Stomach (tissue), 4 donors: ENCODE data around the gene EIF3B.

Experiments used
- POLR2A ChIP-seq, 4 donors: fragments of 450-650 bp; IDR thresholded peaks; one replicate each; pipeline ENCODE4 v1.6.1; 2016; ENCODE audit warnings: antibody characterized with exemption in 4 of 4, control low read depth in 2 of 4, mild to moderate bottlenecking in 1 of 4, moderate library complexity in 1 of 4
- POLR2AphosphoS5 ChIP-seq, 3 donors: sonication (generic); formaldehyde crosslinking; IDR thresholded peaks; one replicate each; pipeline ENCODE4 v1.6.1; 2016; ENCODE audit warnings: antibody characterized with exemption in 3 of 3
- TF ChIP-seq, protein P1 (sequence below), 7 experiments: fragments of 450-650 bp in 4 of 7; fragments of 200-600 bp in 3 of 7; sonication (generic) in 3 of 7; IDR thresholded peaks; one replicate each; pipeline ENCODE4 v1.5.1; 2016 to 2019; ENCODE audit warnings: antibody characterized with exemption in 7 of 7, control low read depth in 2 of 7, mild to moderate bottlenecking in 1 of 7

DNA sequence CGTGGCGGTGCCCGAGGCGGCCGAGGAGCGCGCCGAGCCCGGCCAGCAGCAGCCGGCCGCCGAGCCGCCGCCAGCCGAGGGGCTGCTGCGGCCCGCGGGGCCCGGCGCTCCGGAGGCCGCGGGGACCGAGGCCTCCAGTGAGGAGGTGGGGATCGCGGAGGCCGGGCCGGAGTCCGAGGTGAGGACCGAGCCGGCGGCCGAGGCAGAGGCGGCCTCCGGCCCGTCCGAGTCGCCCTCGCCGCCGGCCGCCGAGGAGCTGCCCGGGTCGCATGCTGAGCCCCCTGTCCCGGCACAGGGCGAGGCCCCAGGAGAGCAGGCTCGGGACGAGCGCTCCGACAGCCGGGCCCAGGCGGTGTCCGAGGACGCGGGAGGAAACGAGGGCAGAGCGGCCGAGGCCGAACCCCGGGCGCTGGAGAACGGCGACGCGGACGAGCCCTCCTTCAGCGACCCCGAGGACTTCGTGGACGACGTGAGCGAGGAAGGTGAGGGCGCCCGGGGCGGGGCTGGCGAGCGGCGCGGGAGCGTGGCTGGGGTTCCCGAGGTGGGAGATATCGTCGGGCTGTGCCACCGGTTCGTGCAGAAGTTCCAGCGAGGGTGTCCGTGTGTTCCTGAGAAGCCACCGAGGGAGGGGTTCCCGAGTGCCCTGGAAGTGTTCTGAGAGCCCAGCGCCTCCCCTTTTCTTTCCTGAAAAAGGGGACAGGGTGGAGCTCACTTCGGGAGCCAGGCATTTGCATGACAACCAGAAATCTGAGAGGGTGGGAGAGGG, 495 bp downstream of the EIF3B start:
- TF ChIP-seq, protein P1, sequence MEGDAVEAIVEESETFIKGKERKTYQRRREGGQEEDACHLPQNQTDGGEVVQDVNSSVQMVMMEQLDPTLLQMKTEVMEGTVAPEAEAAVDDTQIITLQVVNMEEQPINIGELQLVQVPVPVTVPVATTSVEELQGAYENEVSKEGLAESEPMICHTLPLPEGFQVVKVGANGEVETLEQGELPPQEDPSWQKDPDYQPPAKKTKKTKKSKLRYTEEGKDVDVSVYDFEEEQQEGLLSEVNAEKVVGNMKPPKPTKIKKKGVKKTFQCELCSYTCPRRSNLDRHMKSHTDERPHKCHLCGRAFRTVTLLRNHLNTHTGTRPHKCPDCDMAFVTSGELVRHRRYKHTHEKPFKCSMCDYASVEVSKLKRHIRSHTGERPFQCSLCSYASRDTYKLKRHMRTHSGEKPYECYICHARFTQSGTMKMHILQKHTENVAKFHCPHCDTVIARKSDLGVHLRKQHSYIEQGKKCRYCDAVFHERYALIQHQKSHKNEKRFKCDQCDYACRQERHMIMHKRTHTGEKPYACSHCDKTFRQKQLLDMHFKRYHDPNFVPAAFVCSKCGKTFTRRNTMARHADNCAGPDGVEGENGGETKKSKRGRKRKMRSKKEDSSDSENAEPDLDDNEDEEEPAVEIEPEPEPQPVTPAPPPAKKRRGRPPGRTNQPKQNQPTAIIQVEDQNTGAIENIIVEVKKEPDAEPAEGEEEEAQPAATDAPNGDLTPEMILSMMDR (IDR thresholded peaks at IDR 0.05), result no peak
- TF ChIP-seq POLR2AphosphoS5 (IDR thresholded peaks at IDR 0.05), result no peak
- no peak for TF ChIP-seq POLR2A (IDR thresholded peaks at IDR 0.05)
